OCI-LY3 (cell line): Measurements from ENCODE around the gene P2RX3.

Source experiments
- H2AFZ ChIP-seq: fragments of 200-600, 300-600 bp; shearing (Covaris generic); 2 replicates; pipeline ENCODE4 v1.6.0; 2014; ENCODE audit warnings: antibody characterized with exemption, low read depth, low read length
- H3K27ac ChIP-seq: fragments of 200-600, 300-600 bp; sonication (generic); 2 replicates; pipeline ENCODE4 v1.5.1; 2014; ENCODE audit warnings: mild to moderate bottlenecking, low read length, moderate library complexity, mixed read lengths
- H3K27me3 ChIP-seq: fragments of 200-600, 300-600 bp; sonication (generic); 2 replicates; pipeline ENCODE4 v1.6.1; 2014; ENCODE audit warnings: low read depth, low read length, mixed read lengths
- H3K36me3 ChIP-seq: fragments of 200-600, 300-600 bp; sonication (generic); replicated peaks from 2 replicates; pipeline ENCODE3; 2014; ENCODE audit warnings: low read depth, low read length, mixed read lengths
- H3K4me1 ChIP-seq: fragments of 300-600, 200-600 bp; sonication (generic); 2 replicates; pipeline ENCODE4 v1.6.1; 2014; ENCODE audit warnings: low read length, mixed read lengths
- H3K4me2 ChIP-seq: fragments of 200-600, 300-600 bp; sonication (generic); 2 replicates; pipeline ENCODE4 v1.6.1; 2014; ENCODE audit warnings: low read length, mixed read lengths
- H3K4me3 ChIP-seq: fragments of 300-600, 200-600 bp; sonication (generic); 2 replicates; pipeline ENCODE4 v1.5.1; 2014; ENCODE audit warnings: antibody characterized with exemption, mild to moderate bottlenecking, low read length, moderate library complexity
- H3K79me2 ChIP-seq: fragments of 300-600, 200-600 bp; shearing (Covaris generic); 2 replicates; pipeline ENCODE4 v1.6.1; 2014; ENCODE audit warnings: mild to moderate bottlenecking, low read length, mixed read lengths
- H3K9ac ChIP-seq: fragments of 300-600, 200-600 bp; shearing (Covaris generic); 2 replicates; pipeline ENCODE4 v1.6.0; 2014; ENCODE audit warnings: mild to moderate bottlenecking, low read length, moderate library complexity
- H3K9me3 ChIP-seq: fragments of 200-600, 300-600 bp; shearing (Covaris generic); 2 replicates; pipeline ENCODE4 v1.6.1; 2014; ENCODE audit warnings: low read length, mixed read lengths; ENCODE audit not compliant: insufficient read depth
- H4K20me1 ChIP-seq: fragments of 200-600, 300-600 bp; sonication (generic); 2 replicates; pipeline ENCODE4 v1.6.1; 2016; ENCODE audit warnings: low read length, mixed read lengths; ENCODE audit not compliant: insufficient read depth
- EZH2phosphoT487 ChIP-seq: fragments of 200-600 bp; shearing (Covaris generic); IDR thresholded peaks from 2 replicates; pipeline ENCODE4 v1.6.1; 2018; ENCODE audit warnings: antibody characterized with exemption, mixed run types, low read depth
- TF ChIP-seq, protein P1 (sequence below): fragments of 200-600, 300-600 bp; sonication (generic); IDR thresholded peaks from 2 replicates; pipeline ENCODE4 v1.5.1; 2014; ENCODE audit warnings: antibody characterized with exemption, low read length, low read depth

P2RX3 gene

DNA sequence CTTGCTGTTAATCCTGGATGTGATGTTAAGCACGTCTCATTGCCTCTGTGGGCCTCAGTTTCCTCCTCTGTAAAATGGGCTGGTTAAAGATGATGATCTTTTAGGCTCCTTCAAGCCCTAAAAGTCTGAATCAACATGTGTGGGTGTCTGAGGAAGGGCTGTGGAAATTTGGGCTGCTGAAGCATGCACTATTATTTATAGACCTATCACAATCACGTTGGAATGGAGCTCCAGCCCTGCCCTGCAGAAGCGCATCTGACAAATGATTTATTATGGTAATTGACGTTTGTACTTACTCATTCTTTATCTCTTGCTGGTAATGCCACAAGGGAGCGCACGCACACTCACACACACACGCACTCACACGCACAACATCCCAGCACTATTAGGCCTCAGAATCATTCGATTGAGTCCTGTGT, 20.4 kb downstream of the P2RX3 start:
- H4K20me1 ChIP-seq: no peaks in the 10 kb centered on the region
- H3K36me3 ChIP-seq: no peaks in the 10 kb centered on the region
- H3K9ac ChIP-seq: no peak overlapping the region
- H3K4me3 ChIP-seq: no peak overlapping the region
- peaks cover 48% of the 10 kb centered on the region for H3K4me1 ChIP-seq
- H3K9me3 ChIP-seq: no peaks in the 10 kb centered on the region
- H2AFZ ChIP-seq: no peak overlapping the region
- no peaks in the 10 kb centered on the region for H3K79me2 ChIP-seq
- TF ChIP-seq, protein P1, sequence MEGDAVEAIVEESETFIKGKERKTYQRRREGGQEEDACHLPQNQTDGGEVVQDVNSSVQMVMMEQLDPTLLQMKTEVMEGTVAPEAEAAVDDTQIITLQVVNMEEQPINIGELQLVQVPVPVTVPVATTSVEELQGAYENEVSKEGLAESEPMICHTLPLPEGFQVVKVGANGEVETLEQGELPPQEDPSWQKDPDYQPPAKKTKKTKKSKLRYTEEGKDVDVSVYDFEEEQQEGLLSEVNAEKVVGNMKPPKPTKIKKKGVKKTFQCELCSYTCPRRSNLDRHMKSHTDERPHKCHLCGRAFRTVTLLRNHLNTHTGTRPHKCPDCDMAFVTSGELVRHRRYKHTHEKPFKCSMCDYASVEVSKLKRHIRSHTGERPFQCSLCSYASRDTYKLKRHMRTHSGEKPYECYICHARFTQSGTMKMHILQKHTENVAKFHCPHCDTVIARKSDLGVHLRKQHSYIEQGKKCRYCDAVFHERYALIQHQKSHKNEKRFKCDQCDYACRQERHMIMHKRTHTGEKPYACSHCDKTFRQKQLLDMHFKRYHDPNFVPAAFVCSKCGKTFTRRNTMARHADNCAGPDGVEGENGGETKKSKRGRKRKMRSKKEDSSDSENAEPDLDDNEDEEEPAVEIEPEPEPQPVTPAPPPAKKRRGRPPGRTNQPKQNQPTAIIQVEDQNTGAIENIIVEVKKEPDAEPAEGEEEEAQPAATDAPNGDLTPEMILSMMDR: peak; percentile 30
- TF ChIP-seq EZH2phosphoT487: no peak
- no peak overlapping the region for H3K4me2 ChIP-seq
- no peak overlapping the region for H3K27ac ChIP-seq
- H3K27me3 ChIP-seq: no peaks in the 10 kb centered on the region

GRCh38 chr11:57358991-57359390, 20.8 kb downstream of the P2RX3 start:
- TF ChIP-seq EZH2phosphoT487: no peak
- TF ChIP-seq, protein P1: no peak
- no peak overlapping the region for H2AFZ ChIP-seq
- no peak overlapping the region for H3K4me2 ChIP-seq

GRCh38 chr11:57359396-57359795, 21.2 kb downstream of the P2RX3 start:
- TF ChIP-seq EZH2phosphoT487: no peak
- TF ChIP-seq, protein P1: no peak
- no peaks in the 10 kb centered on the region for H4K20me1 ChIP-seq
- H3K9me3 ChIP-seq: no peaks in the 10 kb centered on the region
- no peak overlapping the region for H3K9ac ChIP-seq
- H3K36me3 ChIP-seq: no peaks in the 10 kb centered on the region
- no peak overlapping the region for H2AFZ ChIP-seq
- H3K27me3 ChIP-seq: no peaks in the 10 kb centered on the region
- H3K4me1 ChIP-seq: peaks cover 39% of the 10 kb centered on the region
- H3K27ac ChIP-seq: no peak overlapping the region
- no peaks in the 10 kb centered on the region for H3K79me2 ChIP-seq
- H3K4me2 ChIP-seq: no peak overlapping the region
- no peak overlapping the region for H3K4me3 ChIP-seq

More at GRCh38 chr11:57358991-57359390, 20.8 kb downstream of the P2RX3 start:
- H3K27ac ChIP-seq: no peak overlapping the region
- no peaks in the 10 kb centered on the region for H4K20me1 ChIP-seq
- H3K4me1 ChIP-seq: peaks cover 43% of the 10 kb centered on the region
- H3K27me3 ChIP-seq: no peaks in the 10 kb centered on the region
- H3K9me3 ChIP-seq: no peaks in the 10 kb centered on the region
- H3K79me2 ChIP-seq: no peaks in the 10 kb centered on the region
- no peak overlapping the region for H3K4me3 ChIP-seq
- H3K36me3 ChIP-seq: no peaks in the 10 kb centered on the region
- no peak overlapping the region for H3K9ac ChIP-seq

GRCh38 chr11:57359896-57360690, 21.9 kb downstream of the P2RX3 start:
- no peaks in the 10 kb centered on the region for H3K9me3 ChIP-seq
- no peaks in the 10 kb centered on the region for H4K20me1 ChIP-seq
- no peaks in the 10 kb centered on the region for H3K36me3 ChIP-seq
- no peaks in the 10 kb centered on the region for H3K27me3 ChIP-seq
- no peak overlapping the region for H3K4me2 ChIP-seq
- H3K4me1 ChIP-seq: peaks cover 32% of the 10 kb centered on the region
- no peak overlapping the region for H3K9ac ChIP-seq
- no peak overlapping the region for H3K27ac ChIP-seq
- H3K79me2 ChIP-seq: no peaks in the 10 kb centered on the region
- TF ChIP-seq, protein P1: no peak
- no peak for TF ChIP-seq EZH2phosphoT487
- no peak overlapping the region for H3K4me3 ChIP-seq
- H2AFZ ChIP-seq: no peak overlapping the region
